Measurements from ENCODE around the gene PIK3AP1.

GRCh38 chr10:96618653-96619052 is 101.7 kb downstream of the PIK3AP1 start:
- TF ChIP-seq CTCF (IDR thresholded peaks at IDR 0.05 in 2 of 3, conservative IDR thresholded peaks at IDR 0.05 in 1 of 3; ENCODE audit: borderline replicate concordance in 1 of 3, insufficient read depth in 1 of 3, low read depth in 2 of 3, low read length in 2 of 3) (no peak), EZH2 (IDR thresholded peaks at IDR 0.05) (no peak), SP1 (IDR thresholded peaks at IDR 0.05; ENCODE audit: low read depth) (no peak), POLR2A (IDR thresholded peaks at IDR 0.05; ENCODE audit: borderline replicate concordance, extremely low read depth, insufficient read depth, insufficient read length) (no peak), POLR2AphosphoS5 (IDR thresholded peaks at IDR 0.05; ENCODE audit: low read depth, low read length) (no peak)

All from HCT116 (cell line).